Liver (tissue), 3 donors: ENCODE data around the gene SLC25A38.

Experiments used
- CTCF ChIP-seq: fragments of 150-350 bp; IDR thresholded peaks from 2 replicates; pipeline ENCODE4 v1.5.1; 2017; ENCODE audit warnings: improper control_type of control experiment, low read depth, low read length; ENCODE audit not compliant: missing input control
- JUND ChIP-seq, 2 donors: IDR thresholded peaks; 2 replicates each; pipeline ENCODE4 v1.6.1; 2016; ENCODE audit warnings: antibody characterized with exemption in 2 of 2
- YY1 ChIP-seq: IDR thresholded peaks from 2 replicates; pipeline ENCODE4 v1.6.1; 2016; ENCODE audit warnings: antibody characterized with exemption, mild to moderate bottlenecking
- TF ChIP-seq, protein P1 (sequence below): IDR thresholded peaks from 2 replicates; pipeline ENCODE4 v1.6.1; 2016; ENCODE audit warnings: antibody characterized with exemption
- TF ChIP-seq, protein P2 (sequence below): IDR thresholded peaks from 2 replicates; pipeline ENCODE4 v1.6.1; 2016; ENCODE audit warnings: antibody characterized with exemption
- donor health status: healthy.
- donor health status: healthy.

DNA sequence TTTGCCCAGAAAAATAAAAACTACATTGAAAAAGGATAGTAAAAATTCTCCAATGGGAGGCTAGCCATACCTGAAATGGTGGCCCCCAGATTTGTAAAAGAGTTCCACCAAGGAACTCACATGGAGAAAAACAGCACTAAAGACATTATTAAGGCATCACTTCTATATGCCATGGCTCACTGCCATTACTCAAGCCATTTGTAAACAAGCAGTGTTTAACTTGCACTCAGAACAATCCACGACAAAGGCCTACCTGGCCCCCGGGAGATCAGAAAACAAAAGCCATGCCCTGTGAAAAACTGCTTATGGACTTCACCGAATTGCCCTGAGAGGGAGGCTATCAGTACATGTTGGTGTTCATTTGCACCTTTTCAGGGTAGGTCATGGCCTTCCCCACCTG is 34.1 kb upstream of the SLC25A38 start:
- TF ChIP-seq CTCF (no peak), JUND (IDR thresholded peaks at IDR 0.05) (no peak), YY1 (no peak)
- TF ChIP-seq, protein P1, sequence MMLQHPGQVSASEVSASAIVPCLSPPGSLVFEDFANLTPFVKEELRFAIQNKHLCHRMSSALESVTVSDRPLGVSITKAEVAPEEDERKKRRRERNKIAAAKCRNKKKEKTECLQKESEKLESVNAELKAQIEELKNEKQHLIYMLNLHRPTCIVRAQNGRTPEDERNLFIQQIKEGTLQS = no peak
- TF ChIP-seq, protein P2, sequence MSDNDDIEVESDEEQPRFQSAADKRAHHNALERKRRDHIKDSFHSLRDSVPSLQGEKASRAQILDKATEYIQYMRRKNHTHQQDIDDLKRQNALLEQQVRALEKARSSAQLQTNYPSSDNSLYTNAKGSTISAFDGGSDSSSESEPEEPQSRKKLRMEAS = no peak
